DOHH2 (cell line): ENCODE data around the gene KCNJ3.

Experiments used
- EZH2phosphoT487 ChIP-seq: fragments of 200-600 bp; sonication (generic); IDR thresholded peaks from 2 replicates; pipeline ENCODE4 v1.6.1; 2017; ENCODE audit warnings: borderline replicate concordance, mild to moderate bottlenecking, antibody characterized with exemption, low read length, moderate library complexity, mixed read lengths
- TF ChIP-seq, protein P1 (sequence below): fragments of 200-600 bp; sonication (generic); IDR thresholded peaks from one replicate; pipeline ENCODE4 v1.5.1; 2014; ENCODE audit warnings: antibody characterized with exemption, mild to moderate bottlenecking, low read depth, low read length; ENCODE audit not compliant: poor library complexity, severe bottlenecking

GRCh38 chr2:154692927-154693326, 5.6 kb upstream of the KCNJ3 start:
- TF ChIP-seq, protein P1, sequence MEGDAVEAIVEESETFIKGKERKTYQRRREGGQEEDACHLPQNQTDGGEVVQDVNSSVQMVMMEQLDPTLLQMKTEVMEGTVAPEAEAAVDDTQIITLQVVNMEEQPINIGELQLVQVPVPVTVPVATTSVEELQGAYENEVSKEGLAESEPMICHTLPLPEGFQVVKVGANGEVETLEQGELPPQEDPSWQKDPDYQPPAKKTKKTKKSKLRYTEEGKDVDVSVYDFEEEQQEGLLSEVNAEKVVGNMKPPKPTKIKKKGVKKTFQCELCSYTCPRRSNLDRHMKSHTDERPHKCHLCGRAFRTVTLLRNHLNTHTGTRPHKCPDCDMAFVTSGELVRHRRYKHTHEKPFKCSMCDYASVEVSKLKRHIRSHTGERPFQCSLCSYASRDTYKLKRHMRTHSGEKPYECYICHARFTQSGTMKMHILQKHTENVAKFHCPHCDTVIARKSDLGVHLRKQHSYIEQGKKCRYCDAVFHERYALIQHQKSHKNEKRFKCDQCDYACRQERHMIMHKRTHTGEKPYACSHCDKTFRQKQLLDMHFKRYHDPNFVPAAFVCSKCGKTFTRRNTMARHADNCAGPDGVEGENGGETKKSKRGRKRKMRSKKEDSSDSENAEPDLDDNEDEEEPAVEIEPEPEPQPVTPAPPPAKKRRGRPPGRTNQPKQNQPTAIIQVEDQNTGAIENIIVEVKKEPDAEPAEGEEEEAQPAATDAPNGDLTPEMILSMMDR, result no peak
- TF ChIP-seq EZH2phosphoT487, result no peak
